Vagina (tissue), 2 donors: ENCODE data around the gene SEZ6L.

Experiments used
- CTCF ChIP-seq, 3 experiments: fragments of 450-650 bp in 2 of 3; fragments of 200-600 bp in 1 of 3; sonication (generic) in 1 of 3; IDR thresholded peaks; one replicate each; pipeline ENCODE4 v1.5.1; 2017 to 2019; ENCODE audit warnings: antibody characterized with exemption in 3 of 3, mild to moderate bottlenecking in 2 of 3, moderate library complexity in 2 of 3
- POLR2A ChIP-seq, 2 donors: fragments of 450-650 bp; IDR thresholded peaks; one replicate each; pipeline ENCODE4 v1.6.1; 2017; ENCODE audit warnings: antibody characterized with exemption in 2 of 2, mild to moderate bottlenecking in 2 of 2, moderate library complexity in 2 of 2
- POLR2AphosphoS5 ChIP-seq, 2 donors: sonication (generic); formaldehyde crosslinking; IDR thresholded peaks; one replicate each; pipeline ENCODE4 v1.9.0; 2017; ENCODE audit warnings: antibody characterized with exemption in 2 of 2, mild to moderate bottlenecking in 2 of 2, low read depth in 1 of 2; ENCODE audit not compliant: insufficient read depth in 1 of 2

GRCh38 chr22:26245001-26245400 lies 75.7 kb downstream of the SEZ6L start:
- TF ChIP-seq CTCF (IDR thresholded peaks at IDR 0.05) (no peak), POLR2A (IDR thresholded peaks at IDR 0.05) (no peak), POLR2AphosphoS5 (IDR thresholded peaks at IDR 0.05; ENCODE audit: insufficient read depth in 1 of 2, low read depth in 1 of 2) (no peak)
